Stomach (tissue), 4 donors: ENCODE data around the gene ZCCHC9.

ENCODE experiments used
- CTCF ChIP-seq, 7 experiments: fragments of 450-650 bp in 4 of 7; fragments of 200-600 bp in 3 of 7; sonication (generic) in 3 of 7; IDR thresholded peaks; one replicate each; pipeline ENCODE4 v1.5.1; 2016 to 2019; ENCODE audit warnings: antibody characterized with exemption in 7 of 7, control low read depth in 2 of 7, mild to moderate bottlenecking in 1 of 7
- POLR2A ChIP-seq, 4 donors: fragments of 450-650 bp; IDR thresholded peaks; one replicate each; pipeline ENCODE4 v1.6.1; 2016; ENCODE audit warnings: antibody characterized with exemption in 4 of 4, control low read depth in 2 of 4, mild to moderate bottlenecking in 1 of 4, moderate library complexity in 1 of 4
- POLR2AphosphoS5 ChIP-seq, 3 donors: sonication (generic); formaldehyde crosslinking; IDR thresholded peaks; one replicate each; pipeline ENCODE4 v1.6.1; 2016; ENCODE audit warnings: antibody characterized with exemption in 3 of 3

GRCh38 chr5:81334304-81335061, 33.1 kb downstream of the ZCCHC9 start:
- TF ChIP-seq CTCF (IDR thresholded peaks at IDR 0.05) (no peak), POLR2A (IDR thresholded peaks at IDR 0.05) (no peak), POLR2AphosphoS5 (IDR thresholded peaks at IDR 0.05) (no peak)
